Measurements from ENCODE around the gene TYMS. TPM values are rescaled to one million over a fixed set of nuclear protein-coding genes. Genes with fewer than 3 reads are reported as not detected.

The TYMS gene
- polyA plus RNA-seq, 3 donors from 2014 or later = 12.6 to 16.9 (median 14.5) TPM

DNA sequence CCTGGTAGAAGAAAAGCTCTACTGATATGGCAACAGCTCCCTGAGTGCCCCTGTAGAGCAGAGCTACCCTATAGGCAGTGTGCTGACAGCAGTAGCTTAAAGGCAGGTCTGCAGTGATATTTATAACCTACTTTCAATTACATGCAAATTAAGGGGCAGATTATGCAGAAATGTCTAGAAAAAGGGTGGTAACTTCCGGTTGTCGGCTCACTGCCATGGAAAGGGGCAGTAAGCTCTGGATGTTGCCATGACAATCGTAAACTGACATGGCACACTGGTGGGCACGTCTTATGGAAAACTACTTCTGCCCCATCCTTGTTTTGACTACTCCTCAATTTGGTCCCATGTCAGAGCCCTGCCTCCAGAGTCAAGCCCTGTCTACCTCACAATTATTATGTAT, 2.9 kb upstream of the TYMS start:
- H3K36me3 Mint-ChIP-seq = no peaks in the 10 kb centered on the region
- H3K9me3 Mint-ChIP-seq = no peaks in the 10 kb centered on the region
- H3K4me1 Mint-ChIP-seq = peaks cover 21 to 22% of the 10 kb centered on the region in 2 donors

DNA sequence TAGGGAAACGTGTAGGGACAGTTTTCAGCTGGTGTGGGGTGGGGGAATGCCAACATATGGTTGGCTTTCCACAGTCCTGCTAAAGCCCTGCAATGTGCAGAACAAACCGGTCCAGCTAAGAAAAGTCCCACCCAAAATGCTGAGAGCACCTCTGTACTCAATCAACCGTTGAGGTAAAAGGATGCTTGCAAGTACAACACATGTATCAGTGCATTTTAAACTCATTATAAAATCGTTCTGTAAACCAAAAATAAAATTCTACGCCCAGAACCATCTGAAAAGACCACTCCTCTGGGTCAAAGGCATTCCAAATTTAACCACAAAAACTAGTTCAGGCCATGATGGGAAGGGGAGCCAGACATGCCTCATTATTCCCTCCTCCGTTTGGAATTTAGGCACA, 2.0 kb upstream of the TYMS start:
- Mint-ChIP-seq H3K27me3 (ENCODE audit: low read depth in 3 of 3) (peaks cover 0 to 13% (median 4%) of the 10 kb centered on the region in 3 donors), H3K36me3 (no peaks in the 10 kb centered on the region), H3K9me3 (no peaks in the 10 kb centered on the region), H3K4me3 (peak overlapping the region in 3 of 5 donors; percentile 38 to 51 (median 46)), H3K4me1 (peaks cover 18 to 21% of the 10 kb centered on the region in 2 donors), H3K27ac (no peak overlapping the region)
- DNase-seq = no peak

More for the DNA sequence above, 2.9 kb upstream of the TYMS start:
- Mint-ChIP-seq H3K4me3 (no peak overlapping the region), H3K27me3 (ENCODE audit: low read depth in 3 of 3) (peaks cover 0 to 13% (median 4%) of the 10 kb centered on the region in 3 donors), H3K27ac (no peak overlapping the region)
- no peak for DNase-seq

DNA sequence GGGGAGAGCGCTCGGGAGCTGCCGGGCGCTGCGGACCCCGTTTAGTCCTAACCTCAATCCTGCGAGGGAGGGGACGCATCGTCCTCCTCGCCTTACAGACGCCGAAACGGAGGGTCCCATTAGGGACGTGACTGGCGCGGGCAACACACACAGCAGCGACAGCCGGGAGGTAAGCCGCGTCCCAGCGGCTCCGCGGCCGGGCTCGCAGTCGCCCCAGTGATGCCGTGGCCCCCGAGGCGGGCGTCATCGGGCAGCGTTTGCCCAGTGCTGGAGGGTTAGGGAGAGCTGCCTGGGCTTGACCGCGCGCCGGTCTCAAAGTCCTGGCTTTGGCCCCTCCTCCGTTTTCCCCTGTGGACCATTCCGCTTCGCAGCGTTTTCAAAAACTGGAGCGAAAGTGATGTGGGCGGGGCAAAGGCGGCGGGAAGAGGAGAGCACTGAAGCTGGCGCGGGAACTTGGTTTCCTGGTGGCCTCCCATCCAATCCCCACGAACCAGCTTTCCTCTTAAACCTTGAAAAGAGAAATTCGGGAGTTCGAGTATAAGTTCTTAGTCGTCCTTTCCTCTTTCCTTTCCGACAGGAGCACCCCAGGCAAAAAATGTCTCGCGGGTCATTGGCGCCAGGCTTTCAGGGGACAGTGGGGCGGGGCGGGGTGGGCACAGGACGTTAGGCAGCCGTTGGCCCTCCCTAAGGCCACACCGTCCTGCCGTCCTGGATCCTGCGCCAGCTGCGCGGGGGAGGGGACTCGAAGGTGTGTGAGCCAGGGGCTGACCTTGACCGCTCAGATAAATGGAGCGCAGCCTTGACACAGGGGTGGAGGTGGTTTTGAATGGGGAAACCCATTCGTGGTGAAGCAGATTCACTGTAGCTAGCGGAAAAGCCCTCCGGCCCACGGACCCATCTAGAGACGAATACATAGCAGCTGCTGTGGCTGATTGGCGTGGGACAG, 821 bp downstream of the TYMS start:
- DNase-seq = peak; percentile 42 to 50 (median 42)
- H3K27me3 Mint-ChIP-seq (ENCODE audit: low read depth in 3 of 3) = peaks cover 1 to 13% (median 4%) of the 10 kb centered on the region in 3 donors
- H3K4me1 Mint-ChIP-seq = peaks cover 15 to 20% of the 10 kb centered on the region in 2 donors
- H3K9me3 Mint-ChIP-seq = peaks cover 0 to 4% (median 0%) of the 10 kb centered on the region in 6 donors
- no peaks in the 10 kb centered on the region for H3K36me3 Mint-ChIP-seq
- peak overlapping the region; percentile 88 to 96 (median 91) for H3K4me3 Mint-ChIP-seq
- H3K27ac Mint-ChIP-seq = peak overlapping the region in 5 of 6 donors; percentile 40 to 75 (median 67)

DNA sequence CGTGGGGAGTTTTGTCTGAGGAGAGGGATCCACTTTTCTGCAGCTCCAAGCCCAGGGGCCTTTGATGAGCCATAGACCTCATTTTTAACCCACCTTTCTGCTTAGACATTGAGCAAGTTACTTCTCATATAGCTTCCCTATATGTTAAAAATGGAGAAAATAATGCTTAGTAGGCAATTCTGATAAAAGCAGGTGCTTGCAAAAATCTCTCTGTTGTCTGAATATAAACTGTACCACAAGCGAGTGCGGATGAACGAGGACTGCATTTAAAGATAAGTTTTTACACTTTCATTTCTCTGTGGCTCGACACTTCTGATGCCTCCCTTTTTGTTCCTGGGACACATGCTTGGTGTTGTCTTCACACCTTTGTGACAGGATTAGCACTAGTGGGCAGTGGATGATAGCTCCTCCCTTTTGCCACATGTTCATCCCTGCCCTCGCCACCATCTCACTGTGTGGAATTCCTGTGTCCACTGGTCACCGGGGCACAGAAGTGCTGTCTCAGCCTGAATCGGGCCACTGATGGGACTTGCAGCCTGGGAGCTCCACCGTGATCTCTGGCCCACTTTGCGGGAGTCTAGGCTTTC, 1.6 kb downstream of the TYMS start:
- Mint-ChIP-seq H3K27ac (peak overlapping the region in 4 of 6 donors; percentile 40 to 75 (median 71)), H3K9me3 (peaks cover 0 to 4% (median 0%) of the 10 kb centered on the region in 6 donors), H3K27me3 (ENCODE audit: low read depth in 3 of 3) (peaks cover 1 to 11% (median 4%) of the 10 kb centered on the region in 3 donors), H3K4me3 (peak overlapping the region; percentile 88 to 96 (median 91)), H3K36me3 (no peaks in the 10 kb centered on the region), H3K4me1 (peaks cover 15 to 20% of the 10 kb centered on the region in 2 donors)
- DNase-seq = no peak

DNA sequence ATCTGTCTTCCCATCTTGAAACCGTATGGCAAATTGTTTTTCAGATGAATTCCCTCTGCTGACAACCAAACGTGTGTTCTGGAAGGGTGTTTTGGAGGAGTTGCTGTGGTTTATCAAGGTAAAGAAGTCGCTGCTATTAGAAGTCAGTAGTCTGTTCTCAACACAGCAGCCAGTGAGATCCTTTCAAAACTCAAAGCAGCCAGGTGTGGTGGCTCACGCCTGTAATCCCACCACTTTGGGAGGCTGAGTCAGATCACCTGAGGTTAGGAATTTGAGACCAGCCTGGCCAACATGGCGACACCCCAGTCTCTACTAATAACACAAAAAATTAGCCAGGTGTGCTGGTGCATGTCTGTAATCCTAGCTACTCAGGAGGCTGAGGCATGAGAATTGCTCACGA, 2.1 kb downstream of the TYMS start:
- peak overlapping the region in 1 of 6 donors; percentile 75 for H3K27ac Mint-ChIP-seq
- DNase-seq = no peak
- peaks cover 1 to 11% (median 4%) of the 10 kb centered on the region in 3 donors for H3K27me3 Mint-ChIP-seq (ENCODE audit: low read depth in 3 of 3)
- H3K36me3 Mint-ChIP-seq = no peaks in the 10 kb centered on the region
- H3K4me3 Mint-ChIP-seq = peak overlapping the region; percentile 33 to 96 (median 89)
- peaks cover 15 to 20% of the 10 kb centered on the region in 2 donors for H3K4me1 Mint-ChIP-seq
- H3K9me3 Mint-ChIP-seq = peaks cover 0 to 4% (median 0%) of the 10 kb centered on the region in 6 donors

DNA sequence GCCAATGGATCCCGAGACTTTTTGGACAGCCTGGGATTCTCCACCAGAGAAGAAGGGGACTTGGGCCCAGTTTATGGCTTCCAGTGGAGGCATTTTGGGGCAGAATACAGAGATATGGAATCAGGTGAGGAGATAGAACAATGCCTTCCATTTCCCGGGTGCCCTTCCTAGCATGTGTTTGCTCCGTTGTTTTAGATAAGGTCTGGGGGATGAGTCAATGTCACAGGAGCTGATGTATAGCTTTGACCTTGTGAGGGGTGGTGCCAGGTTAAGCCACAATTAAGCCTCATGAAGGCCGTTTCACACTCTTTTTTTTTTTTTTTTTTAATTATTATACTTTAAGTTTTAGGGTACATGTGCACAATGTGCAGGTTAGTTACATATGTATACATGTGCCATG, 4.7 kb downstream of the TYMS start:
- Mint-ChIP-seq H3K27ac (no peak overlapping the region), H3K9me3 (peaks cover 0 to 4% (median 0%) of the 10 kb centered on the region in 6 donors), H3K4me1 (peaks cover 15 to 17% of the 10 kb centered on the region in 2 donors), H3K27me3 (ENCODE audit: low read depth in 3 of 3) (peaks cover 1 to 3% (median 2%) of the 10 kb centered on the region in 3 donors), H3K36me3 (no peaks in the 10 kb centered on the region), H3K4me3 (no peak overlapping the region)
- DNase-seq = no peak

DNA sequence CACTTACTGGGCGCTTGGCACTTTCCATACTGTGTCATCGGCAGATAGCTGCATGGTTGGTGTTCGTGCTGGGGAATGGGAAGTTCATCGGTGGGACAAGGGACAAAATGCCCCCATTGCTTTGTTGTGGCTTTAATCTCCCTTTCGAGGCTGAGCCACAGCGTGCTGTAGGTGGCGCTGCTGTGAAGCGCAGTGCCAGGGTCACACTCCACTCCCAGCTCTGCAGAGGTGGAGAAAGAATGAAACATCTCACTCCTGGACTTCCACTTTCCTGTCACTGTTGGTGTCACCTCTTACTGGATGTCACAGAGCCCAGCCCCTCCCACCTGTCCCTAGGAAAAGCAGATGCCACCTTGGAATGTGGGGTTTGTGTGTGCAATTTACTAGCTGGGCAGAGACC, 8.7 kb downstream of the TYMS start:
- no peaks in the 10 kb centered on the region for H3K4me1 Mint-ChIP-seq
- peak overlapping the region in 1 of 6 donors; percentile 28 for H3K27ac Mint-ChIP-seq
- H3K36me3 Mint-ChIP-seq = peaks cover 6 to 11% (median 7%) of the 10 kb centered on the region in 3 donors
- DNase-seq = no peak
- H3K27me3 Mint-ChIP-seq (ENCODE audit: low read depth in 3 of 3) = peaks cover 0 to 1% (median 0%) of the 10 kb centered on the region in 3 donors
- H3K9me3 Mint-ChIP-seq = peaks cover 0 to 4% (median 0%) of the 10 kb centered on the region in 6 donors
- H3K4me3 Mint-ChIP-seq = no peak overlapping the region

DNA sequence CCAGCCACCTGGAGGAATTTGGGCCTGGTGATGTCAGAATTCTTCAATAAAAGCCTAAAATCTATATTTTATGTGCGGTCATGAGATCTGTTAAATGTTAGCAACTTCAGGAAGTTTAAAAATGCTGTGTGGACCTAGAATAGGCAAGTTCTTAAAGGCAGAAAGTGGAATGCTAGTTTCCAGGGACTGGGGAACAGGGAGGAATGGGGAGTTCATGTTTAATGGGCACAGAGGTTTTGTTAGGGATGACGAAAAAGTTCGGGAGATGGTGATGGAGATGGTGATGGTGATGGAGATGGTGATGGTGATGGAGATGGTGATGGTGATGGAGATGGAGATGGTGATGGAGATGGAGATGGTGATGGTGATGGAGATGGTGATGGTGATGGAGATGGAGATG, 9.2 kb downstream of the TYMS start:
- Mint-ChIP-seq H3K27ac (peak overlapping the region in 1 of 6 donors; percentile 28), H3K9me3 (peaks cover 0 to 1% (median 0%) of the 10 kb centered on the region in 6 donors), H3K27me3 (ENCODE audit: low read depth in 3 of 3) (peaks cover 0 to 1% (median 0%) of the 10 kb centered on the region in 3 donors), H3K4me1 (no peaks in the 10 kb centered on the region), H3K4me3 (no peak overlapping the region), H3K36me3 (peaks cover 7 to 14% (median 10%) of the 10 kb centered on the region in 3 donors)
- DNase-seq = no peak

DNA sequence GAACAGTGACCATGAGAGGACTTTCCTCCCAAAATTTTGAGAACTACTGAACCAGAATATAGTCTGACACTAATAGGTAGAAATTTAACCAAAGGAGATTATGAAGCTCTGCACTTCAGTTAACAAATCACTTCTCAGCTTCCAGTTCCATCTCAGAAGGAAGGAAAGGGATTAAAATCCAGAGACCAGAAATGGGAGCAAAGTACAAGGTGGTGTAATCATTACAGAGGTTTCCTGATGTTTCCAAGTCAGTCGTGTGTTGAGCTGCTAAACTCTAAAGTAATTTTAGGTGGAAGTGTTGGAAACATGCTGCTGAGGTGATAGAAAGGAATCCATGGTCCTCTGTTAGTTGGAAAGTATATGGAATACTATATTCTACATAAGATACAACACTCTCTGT, 10.8 kb downstream of the TYMS start:
- peaks cover 7 to 14% (median 10%) of the 10 kb centered on the region in 3 donors for H3K36me3 Mint-ChIP-seq
- no peak overlapping the region for H3K27ac Mint-ChIP-seq
- no peaks in the 10 kb centered on the region for H3K4me1 Mint-ChIP-seq
- H3K27me3 Mint-ChIP-seq (ENCODE audit: low read depth in 3 of 3) = no peaks in the 10 kb centered on the region
- no peak overlapping the region for H3K4me3 Mint-ChIP-seq
- DNase-seq = no peak
- no peaks in the 10 kb centered on the region for H3K9me3 Mint-ChIP-seq

DNA sequence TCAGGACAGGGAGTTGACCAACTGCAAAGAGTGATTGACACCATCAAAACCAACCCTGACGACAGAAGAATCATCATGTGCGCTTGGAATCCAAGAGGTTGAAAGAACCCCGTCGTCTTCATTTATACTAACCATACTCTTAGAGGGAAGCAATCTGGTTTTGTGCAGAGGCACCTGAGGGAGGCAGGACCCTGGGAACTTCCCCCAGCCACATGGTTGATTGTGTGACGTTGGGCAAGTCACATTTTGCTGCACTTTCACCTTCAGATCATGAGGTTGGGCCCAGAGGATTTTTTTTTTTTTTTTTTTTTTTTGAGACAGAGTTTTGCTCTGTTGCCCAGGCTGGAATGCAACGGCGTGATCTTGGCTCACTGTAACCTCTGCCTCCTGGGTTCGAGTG, 11.6 kb downstream of the TYMS start:
- Mint-ChIP-seq H3K27me3 (ENCODE audit: low read depth in 3 of 3) (no peaks in the 10 kb centered on the region), H3K4me1 (no peaks in the 10 kb centered on the region), H3K4me3 (no peak overlapping the region), H3K9me3 (no peaks in the 10 kb centered on the region), H3K27ac (no peak overlapping the region), H3K36me3 (peaks cover 7 to 14% (median 10%) of the 10 kb centered on the region in 3 donors)
- no peak for DNase-seq

DNA sequence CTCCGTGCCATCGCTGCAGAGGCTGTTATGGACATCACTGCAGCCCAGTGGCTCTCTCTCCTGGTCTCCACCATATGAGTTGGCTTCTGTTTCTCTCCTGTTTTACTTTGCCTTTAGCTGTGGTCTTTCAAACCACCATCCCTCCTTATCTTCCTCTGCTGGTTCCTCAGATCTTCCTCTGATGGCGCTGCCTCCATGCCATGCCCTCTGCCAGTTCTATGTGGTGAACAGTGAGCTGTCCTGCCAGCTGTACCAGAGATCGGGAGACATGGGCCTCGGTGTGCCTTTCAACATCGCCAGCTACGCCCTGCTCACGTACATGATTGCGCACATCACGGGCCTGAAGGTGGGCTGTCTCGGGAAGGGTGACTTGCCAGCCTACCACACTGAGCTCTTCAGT, 13.1 kb downstream of the TYMS start:
- peak overlapping the region in 4 of 6 donors; percentile 29 to 65 (median 52) for H3K27ac Mint-ChIP-seq
- DNase-seq = no peak
- peaks cover 7 to 14% (median 13%) of the 10 kb centered on the region in 3 donors for H3K36me3 Mint-ChIP-seq
- H3K4me3 Mint-ChIP-seq = no peak overlapping the region
- no peaks in the 10 kb centered on the region for H3K27me3 Mint-ChIP-seq (ENCODE audit: low read depth in 3 of 3)
- no peaks in the 10 kb centered on the region for H3K4me1 Mint-ChIP-seq
- H3K9me3 Mint-ChIP-seq = no peaks in the 10 kb centered on the region

DNA sequence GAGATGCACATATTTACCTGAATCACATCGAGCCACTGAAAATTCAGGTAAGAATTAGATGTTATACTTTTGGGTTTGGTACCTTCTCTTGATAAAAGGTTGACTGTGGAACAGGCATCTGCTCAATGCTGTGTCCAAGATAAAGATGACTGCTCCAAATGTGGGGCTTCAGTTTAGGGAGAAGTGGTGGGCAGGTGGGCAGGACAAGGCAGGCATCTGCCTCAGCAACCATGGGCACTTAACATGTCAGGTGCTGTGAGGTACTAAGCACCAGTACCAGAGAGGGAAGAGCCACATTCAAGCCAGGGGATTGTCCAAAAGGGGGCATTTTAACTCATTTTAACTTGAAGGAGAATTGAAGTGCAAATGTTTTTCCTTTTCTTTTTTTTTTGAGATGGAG, 14.0 kb downstream of the TYMS start:
- Mint-ChIP-seq H3K27me3 (ENCODE audit: low read depth in 3 of 3) (no peaks in the 10 kb centered on the region), H3K4me1 (no peaks in the 10 kb centered on the region), H3K9me3 (no peaks in the 10 kb centered on the region), H3K27ac (peak overlapping the region in 3 of 6 donors; percentile 38 to 85 (median 62)), H3K36me3 (peaks cover 9 to 17% (median 13%) of the 10 kb centered on the region in 3 donors), H3K4me3 (no peak overlapping the region)
- no peak for DNase-seq

DNA sequence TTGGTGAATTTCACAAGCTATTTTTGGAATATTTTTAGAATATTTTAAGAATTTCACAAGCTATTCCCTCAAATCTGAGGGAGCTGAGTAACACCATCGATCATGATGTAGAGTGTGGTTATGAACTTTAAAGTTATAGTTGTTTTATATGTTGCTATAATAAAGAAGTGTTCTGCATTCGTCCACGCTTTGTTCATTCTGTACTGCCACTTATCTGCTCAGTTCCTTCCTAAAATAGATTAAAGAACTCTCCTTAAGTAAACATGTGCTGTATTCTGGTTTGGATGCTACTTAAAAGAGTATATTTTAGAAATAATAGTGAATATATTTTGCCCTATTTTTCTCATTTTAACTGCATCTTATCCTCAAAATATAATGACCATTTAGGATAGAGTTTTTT, 15.9 kb downstream of the TYMS start:
- Mint-ChIP-seq H3K9me3 (no peaks in the 10 kb centered on the region), H3K4me1 (no peaks in the 10 kb centered on the region), H3K4me3 (no peak overlapping the region), H3K27ac (no peak overlapping the region), H3K36me3 (peaks cover 13 to 18% (median 17%) of the 10 kb centered on the region in 3 donors), H3K27me3 (ENCODE audit: low read depth in 3 of 3) (no peaks in the 10 kb centered on the region)
- DNase-seq = no peak

DNA sequence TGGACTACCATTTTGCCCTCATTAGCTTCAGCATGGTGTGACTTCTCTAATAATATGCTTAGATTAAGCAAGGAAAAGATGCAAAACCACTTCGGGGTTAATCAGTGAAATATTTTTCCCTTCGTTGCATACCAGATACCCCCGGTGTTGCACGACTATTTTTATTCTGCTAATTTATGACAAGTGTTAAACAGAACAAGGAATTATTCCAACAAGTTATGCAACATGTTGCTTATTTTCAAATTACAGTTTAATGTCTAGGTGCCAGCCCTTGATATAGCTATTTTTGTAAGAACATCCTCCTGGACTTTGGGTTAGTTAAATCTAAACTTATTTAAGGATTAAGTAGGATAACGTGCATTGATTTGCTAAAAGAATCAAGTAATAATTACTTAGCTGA, 16.3 kb downstream of the TYMS start:
- Mint-ChIP-seq H3K36me3 (peaks cover 13 to 14% (median 13%) of the 10 kb centered on the region in 3 donors), H3K9me3 (no peaks in the 10 kb centered on the region), H3K4me3 (no peak overlapping the region), H3K4me1 (no peaks in the 10 kb centered on the region), H3K27me3 (ENCODE audit: low read depth in 3 of 3) (no peaks in the 10 kb centered on the region), H3K27ac (no peak overlapping the region)
- no peak for DNase-seq
